GM19397 (cell line): ENCODE measurements around the gene ST8SIA4.
A peak's percentile ranks its signal among the peaks of the same experiment; 100 is the strongest.
"Not testable (repeated sequence)": the region's sequence is repeated elsewhere in the genome, so short reads cannot be mapped to it uniquely, and the experiment has no call there.

Experiments
- ATAC-seq: cut with Tn5 transposase; IDR thresholded peaks from one replicate; pipeline ENCODE4 v1.9.1; 2021; ENCODE audit warnings: mild to moderate bottlenecking, moderate library complexity; ENCODE audit not compliant: unreplicated experiment

ST8SIA4 gene

GRCh38 chr5:100789694-100790093, 113.4 kb downstream of the ST8SIA4 start:
- ATAC-seq = no peak

DNA sequence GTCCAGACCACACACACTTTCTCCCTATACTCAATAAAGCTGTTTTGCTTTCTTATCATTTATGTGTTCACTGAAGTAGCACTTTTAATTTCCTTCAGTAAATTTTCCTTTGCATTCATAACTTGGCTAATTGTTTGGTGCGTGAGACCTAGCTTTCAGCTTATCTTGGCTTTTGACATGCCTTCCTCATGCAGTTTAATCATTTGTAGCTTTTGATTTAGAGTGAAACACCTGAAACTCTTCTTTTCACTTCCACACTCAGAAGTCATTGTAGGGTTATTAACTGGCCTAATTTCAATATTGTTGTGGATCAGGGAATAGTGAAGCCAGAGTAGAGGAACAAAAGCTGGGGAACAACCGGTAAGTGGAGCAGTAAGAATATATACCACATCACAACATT, 114.7 kb downstream of the ST8SIA4 start:
- ATAC-seq = no peak

GRCh38 chr5:100787648-100788047, 115.4 kb downstream of the ST8SIA4 start:
- peak; percentile 55 for ATAC-seq

- ATAC-seq = not testable (repeated sequence)
Observed at GRCh38 chr5:100785536-100785935, 117.5 kb downstream of the ST8SIA4 start.

GRCh38 chr5:100780376-100780870, 122.7 kb downstream of the ST8SIA4 start:
- ATAC-seq = peak; percentile 70

GRCh38 chr5:100779669-100780375, 123.3 kb downstream of the ST8SIA4 start:
- peak; percentile 34 for ATAC-seq

GRCh38 chr5:100777680-100778300, 125.3 kb downstream of the ST8SIA4 start:
- ATAC-seq = peak; percentile 65

- no peak for ATAC-seq
Observed at GRCh38 chr5:100775533-100775855, 127.6 kb downstream of the ST8SIA4 start.

DNA sequence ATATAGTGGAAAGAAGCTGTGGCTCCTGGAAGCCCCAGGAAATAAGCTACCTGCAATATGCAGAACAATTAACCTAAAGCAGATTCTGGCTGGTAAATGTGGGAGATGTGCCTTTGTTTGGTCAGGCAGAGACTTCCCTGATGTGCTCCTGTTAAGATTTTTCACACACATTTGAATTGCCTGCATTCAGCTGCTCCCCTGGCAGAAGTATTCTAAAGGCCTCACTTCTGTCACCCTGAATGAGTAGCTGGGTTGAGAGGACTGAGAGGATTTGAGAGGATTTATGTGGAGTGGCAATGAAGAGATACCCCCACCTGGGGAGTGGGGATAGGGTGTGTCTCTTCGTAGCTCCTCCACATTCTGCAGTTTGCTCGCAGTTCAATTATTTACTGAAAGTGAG, 130.5 kb downstream of the ST8SIA4 start:
- ATAC-seq = no peak

GRCh38 chr5:100772006-100772405, 131.1 kb downstream of the ST8SIA4 start:
- ATAC-seq = no peak

DNA sequence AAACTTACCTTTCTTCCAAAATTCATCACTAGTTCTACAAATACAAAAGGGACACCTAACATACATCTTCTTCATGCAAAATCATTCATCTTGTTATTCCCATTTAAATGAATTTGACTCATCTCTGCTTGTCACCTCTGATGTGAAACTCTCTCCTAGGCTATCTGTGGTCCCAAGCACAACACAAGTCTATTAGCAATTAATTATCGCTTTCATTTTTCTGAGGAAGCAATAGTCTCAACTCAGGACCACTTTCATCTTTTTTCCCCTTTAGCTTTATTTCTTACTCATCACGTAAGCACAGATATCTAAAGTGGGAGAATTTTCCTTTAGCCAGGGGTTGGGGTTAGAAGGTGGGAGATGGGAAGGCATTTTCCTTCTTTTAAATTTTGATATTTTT, 131.9 kb downstream of the ST8SIA4 start:
- ATAC-seq = no peak

GRCh38 chr5:100768221-100768620, 134.9 kb downstream of the ST8SIA4 start:
- ATAC-seq = no peak

DNA sequence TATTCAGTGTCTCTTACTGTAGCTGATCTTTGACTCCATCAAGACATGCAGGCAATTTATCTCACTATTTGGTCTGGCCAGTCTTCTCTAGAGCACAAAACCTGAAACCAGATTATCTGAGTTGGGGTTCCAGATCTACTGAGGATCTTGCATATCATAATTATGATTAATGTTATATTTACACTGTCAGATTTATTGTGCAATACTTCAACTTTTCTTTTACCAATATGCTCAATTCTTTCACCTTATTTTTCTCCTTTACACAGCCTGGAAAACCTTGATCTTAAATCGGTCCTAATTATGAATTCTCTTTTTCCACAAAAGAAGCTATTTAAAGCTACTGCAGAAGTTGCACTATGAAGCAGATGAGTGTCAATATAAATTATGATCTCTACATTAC, 140.1 kb downstream of the ST8SIA4 start:
- no peak for ATAC-seq

- no peak for ATAC-seq
Observed at GRCh38 chr5:100762108-100762507, 141.0 kb downstream of the ST8SIA4 start.

GRCh38 chr5:100761192-100761591, 141.9 kb downstream of the ST8SIA4 start:
- no peak for ATAC-seq

GRCh38 chr5:100760688-100761087, 142.4 kb downstream of the ST8SIA4 start:
- no peak for ATAC-seq

DNA sequence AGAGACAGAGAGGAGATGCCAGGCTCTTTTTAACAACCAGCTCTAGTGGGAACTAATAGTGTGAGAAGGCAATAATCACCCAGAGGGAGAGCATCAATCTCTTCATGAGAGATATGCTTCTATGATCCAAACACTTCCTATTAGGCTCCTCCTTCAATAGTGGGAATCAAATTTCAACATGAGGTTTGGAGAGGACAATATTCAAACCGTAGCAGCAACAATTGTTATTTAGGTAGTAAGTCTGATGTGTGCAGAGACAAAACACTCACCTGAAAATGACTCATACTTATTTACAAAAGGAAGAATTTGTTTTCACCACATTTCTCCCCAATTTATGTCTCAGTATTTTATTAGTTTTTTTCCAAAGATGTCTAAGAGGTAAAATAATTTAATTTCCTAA, 144.3 kb downstream of the ST8SIA4 start:
- no peak for ATAC-seq

GRCh38 chr5:100758306-100758705, 144.8 kb downstream of the ST8SIA4 start:
- ATAC-seq = no peak

- ATAC-seq = no peak
Observed at GRCh38 chr5:100757618-100758017, 145.5 kb downstream of the ST8SIA4 start.
